ENCODE results near the gene TSC22D1.

DNA sequence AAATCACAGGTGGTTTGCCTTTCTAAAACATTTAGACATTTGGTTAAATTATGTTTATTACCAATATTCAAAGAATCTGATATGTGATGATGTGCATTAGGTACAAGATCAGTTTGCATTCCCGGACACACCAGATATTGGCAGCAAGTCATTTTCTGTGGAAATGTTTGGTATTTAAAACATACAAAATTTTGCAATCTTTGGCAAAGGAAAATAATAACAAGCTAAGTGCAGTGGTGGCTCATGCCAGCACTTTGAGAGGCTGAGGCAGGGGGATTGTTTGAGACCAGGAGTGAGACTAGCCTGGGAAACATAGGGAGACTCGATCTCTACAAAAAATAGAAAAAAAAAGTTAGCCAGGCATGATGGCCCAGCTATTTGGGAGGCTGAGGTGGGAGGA, 29.1 kb upstream of the TSC22D1 start:
- TF ChIP-seq, protein P1, sequence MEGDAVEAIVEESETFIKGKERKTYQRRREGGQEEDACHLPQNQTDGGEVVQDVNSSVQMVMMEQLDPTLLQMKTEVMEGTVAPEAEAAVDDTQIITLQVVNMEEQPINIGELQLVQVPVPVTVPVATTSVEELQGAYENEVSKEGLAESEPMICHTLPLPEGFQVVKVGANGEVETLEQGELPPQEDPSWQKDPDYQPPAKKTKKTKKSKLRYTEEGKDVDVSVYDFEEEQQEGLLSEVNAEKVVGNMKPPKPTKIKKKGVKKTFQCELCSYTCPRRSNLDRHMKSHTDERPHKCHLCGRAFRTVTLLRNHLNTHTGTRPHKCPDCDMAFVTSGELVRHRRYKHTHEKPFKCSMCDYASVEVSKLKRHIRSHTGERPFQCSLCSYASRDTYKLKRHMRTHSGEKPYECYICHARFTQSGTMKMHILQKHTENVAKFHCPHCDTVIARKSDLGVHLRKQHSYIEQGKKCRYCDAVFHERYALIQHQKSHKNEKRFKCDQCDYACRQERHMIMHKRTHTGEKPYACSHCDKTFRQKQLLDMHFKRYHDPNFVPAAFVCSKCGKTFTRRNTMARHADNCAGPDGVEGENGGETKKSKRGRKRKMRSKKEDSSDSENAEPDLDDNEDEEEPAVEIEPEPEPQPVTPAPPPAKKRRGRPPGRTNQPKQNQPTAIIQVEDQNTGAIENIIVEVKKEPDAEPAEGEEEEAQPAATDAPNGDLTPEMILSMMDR (conservative IDR thresholded peaks at IDR 0.05; ENCODE audit: low read length) = no peak
- no peak for TF ChIP-seq EZH2phosphoT487 (IDR thresholded peaks at IDR 0.05; ENCODE audit: borderline replicate concordance)
